Breast epithelium (tissue), 3 donors: ENCODE measurements around the gene SPRYD7.

Experiments used
- CTCF ChIP-seq, 3 donors: fragments of 450-650 bp; IDR thresholded peaks; one replicate each; pipeline ENCODE4 v1.5.1; 2016 to 2017; ENCODE audit warnings: antibody characterized with exemption in 3 of 3, mild to moderate bottlenecking in 3 of 3, moderate library complexity in 3 of 3
- POLR2A ChIP-seq: fragments of 450-650 bp; IDR thresholded peaks from one replicate; pipeline ENCODE4 v1.6.1; 2016; ENCODE audit warnings: antibody characterized with exemption, mild to moderate bottlenecking, moderate library complexity
- POLR2AphosphoS5 ChIP-seq, 3 donors: sonication (generic); formaldehyde crosslinking; IDR thresholded peaks; one replicate each; pipeline ENCODE4 v1.6.1; 2017; ENCODE audit warnings: antibody characterized with exemption in 3 of 3

DNA sequence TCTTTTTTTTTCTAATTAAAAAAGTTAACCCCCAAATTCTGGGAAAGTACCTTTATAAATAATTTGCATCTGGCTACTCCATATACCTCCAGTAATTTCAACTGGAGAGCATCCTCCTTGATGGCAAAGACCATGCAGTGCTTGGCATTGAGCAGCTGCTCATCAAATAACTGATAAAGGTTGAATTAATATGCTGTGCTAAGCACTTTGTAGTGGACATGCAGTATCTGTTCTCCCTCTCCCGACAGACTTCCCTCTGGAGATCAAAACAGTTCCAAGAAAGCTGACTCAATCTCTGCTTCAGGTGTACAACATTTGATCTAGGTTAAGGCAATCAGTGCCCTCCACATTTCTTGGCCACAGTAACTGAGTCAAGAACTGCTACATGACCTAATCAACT is 3.3 kb downstream of the SPRYD7 start:
- TF ChIP-seq CTCF (IDR thresholded peaks at IDR 0.05) (no peak), POLR2A (no peak), POLR2AphosphoS5 (IDR thresholded peaks at IDR 0.05) (no peak)
